GM21825 (cell line): ENCODE results near the gene STMN1.
A peak's percentile ranks its signal among the peaks of the same experiment; 100 is the strongest.
"Not testable (repeated sequence)": the region's sequence is repeated elsewhere in the genome, so short reads cannot be mapped to it uniquely, and the experiment has no call there.

ENCODE experiments used
- ATAC-seq: cut with Tn5 transposase; IDR thresholded peaks from one replicate; pipeline ENCODE4 v1.9.1; 2021; ENCODE audit warnings: mild to moderate bottlenecking, moderate library complexity; ENCODE audit not compliant: unreplicated experiment

STMN1 gene

GRCh38 chr1:25905680-25906643 is at the start of gene STMN1:
Gene STMN1 (minus strand): TSS chr1:25906419. CDS start chr1:25904676, 1,743 bp downstream.
- ATAC-seq, result peak; percentile 51

GRCh38 chr1:25955553-25955952 is 49.3 kb upstream of the STMN1 start:
- no peak for ATAC-seq

- ATAC-seq, result no peak
Measured at GRCh38 chr1:25954282-25954938, 48.2 kb upstream of the STMN1 start.

- no peak for ATAC-seq
Measured at GRCh38 chr1:25952841-25953401, 46.7 kb upstream of the STMN1 start.

GRCh38 chr1:25948641-25949040 is 42.4 kb upstream of the STMN1 start:
- ATAC-seq, result no peak

GRCh38 chr1:25947027-25947426 is 40.8 kb upstream of the STMN1 start:
- ATAC-seq, result no peak

- ATAC-seq, result no peak
Measured at GRCh38 chr1:25945761-25946160, 39.5 kb upstream of the STMN1 start.

- no peak for ATAC-seq
Measured at GRCh38 chr1:25944986-25945385, 38.8 kb upstream of the STMN1 start.

- ATAC-seq, result not testable (repeated sequence)
Measured at GRCh38 chr1:25943511-25943910, 37.3 kb upstream of the STMN1 start.

GRCh38 chr1:25936947-25937346 is 30.7 kb upstream of the STMN1 start:
- ATAC-seq, result no peak

- ATAC-seq, result no peak
Measured at GRCh38 chr1:25933479-25934365, 27.5 kb upstream of the STMN1 start.

GRCh38 chr1:25932811-25933400 is 26.7 kb upstream of the STMN1 start:
- ATAC-seq, result not testable (repeated sequence)

GRCh38 chr1:25932321-25932720 is 26.1 kb upstream of the STMN1 start:
- ATAC-seq, result no peak

- no peak for ATAC-seq
Measured at GRCh38 chr1:25929016-25929415, 22.8 kb upstream of the STMN1 start.

GRCh38 chr1:25927521-25928265 is 21.5 kb upstream of the STMN1 start:
- no peak for ATAC-seq

- no peak for ATAC-seq
Measured at GRCh38 chr1:25926731-25927496, 20.7 kb upstream of the STMN1 start.

- no peak for ATAC-seq
Measured at GRCh38 chr1:25924454-25924853, 18.2 kb upstream of the STMN1 start.

GRCh38 chr1:25922971-25923552 is 16.8 kb upstream of the STMN1 start:
- no peak for ATAC-seq
